ENCODE data around the gene SERAC1.

GRCh38 chr6:158068893-158069799, 98.9 kb downstream of the SERAC1 start:
- no peak for TF ChIP-seq CTCF (IDR thresholded peaks at IDR 0.05)
- no peak for TF ChIP-seq POLR2A (IDR thresholded peaks at IDR 0.05)
- peak in 1 of 4 donors; percentile 74 for TF ChIP-seq EP300 (IDR thresholded peaks at IDR 0.05)
- no peak for TF ChIP-seq POLR2AphosphoS5 (IDR thresholded peaks at IDR 0.05)
